Adrenal gland (tissue), 5 donors: ENCODE results near the gene ITGA11.

Source experiments
- POLR2A ChIP-seq, 2 donors: fragments of 450-650 bp; IDR thresholded peaks; one replicate each; pipeline ENCODE4 v1.6.1; 2017; ENCODE audit warnings: antibody characterized with exemption in 2 of 2, mild to moderate bottlenecking in 2 of 2, moderate library complexity in 1 of 2
- TF ChIP-seq, protein P1 (sequence below), 6 experiments: fragments of 450-650 bp in 4 of 6; fragments of 200-600 bp in 2 of 6; sonication (generic) in 1 of 6; IDR thresholded peaks; 1 replicate in 5 of 6; 2 replicates in 1 of 6; pipeline versions ENCODE4 v1.5.1 to v1.8.0; 2016 to 2021; ENCODE audit warnings: antibody characterized with exemption in 6 of 6, mild to moderate bottlenecking in 2 of 6, moderate library complexity in 1 of 6
- donor health status: DM: no; HTN: no; CAD: no.

DNA sequence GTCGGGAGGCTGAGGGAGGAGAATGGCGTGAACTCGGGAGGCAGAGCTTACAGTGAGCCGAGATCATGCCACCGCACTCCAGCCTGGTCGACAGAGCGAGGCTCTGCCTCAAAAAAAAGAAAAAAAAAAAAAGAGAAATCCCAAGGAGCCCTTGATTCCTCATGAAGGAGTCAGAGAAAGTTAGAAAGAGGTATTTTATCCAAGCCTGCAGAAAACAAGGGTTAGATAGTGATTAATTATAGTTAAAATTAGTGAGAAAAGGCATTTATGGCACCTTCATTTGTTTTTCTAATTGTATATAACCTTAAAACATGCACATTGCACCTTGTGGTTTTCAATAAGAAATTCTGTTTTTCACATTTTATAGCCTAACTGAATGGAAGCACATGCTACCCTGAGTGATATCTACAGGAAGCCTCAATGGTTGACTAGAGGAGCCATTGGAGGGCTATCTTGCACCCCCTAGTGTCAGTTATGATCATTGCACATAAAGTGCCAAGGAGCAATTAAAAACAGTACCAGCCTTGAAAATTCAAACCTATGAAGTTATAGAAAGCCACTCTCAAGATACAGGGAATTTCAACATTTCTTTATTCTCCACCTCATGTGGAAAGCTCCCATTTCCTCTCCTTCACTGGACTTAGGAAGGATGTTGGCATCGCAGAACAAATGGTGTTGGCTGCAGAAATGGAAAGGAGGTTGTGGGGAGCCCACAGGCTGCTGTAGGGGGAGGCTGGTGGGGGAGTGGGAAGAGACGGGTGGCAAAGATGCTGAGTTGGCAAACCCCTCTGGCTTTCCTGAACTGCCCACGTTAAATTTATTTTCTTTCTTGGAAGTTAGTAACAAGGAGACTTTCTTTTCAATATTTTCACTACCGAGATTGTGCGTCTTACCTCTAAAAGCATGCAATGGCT lies 48.5 kb downstream of the ITGA11 start:
- TF ChIP-seq, protein P1, sequence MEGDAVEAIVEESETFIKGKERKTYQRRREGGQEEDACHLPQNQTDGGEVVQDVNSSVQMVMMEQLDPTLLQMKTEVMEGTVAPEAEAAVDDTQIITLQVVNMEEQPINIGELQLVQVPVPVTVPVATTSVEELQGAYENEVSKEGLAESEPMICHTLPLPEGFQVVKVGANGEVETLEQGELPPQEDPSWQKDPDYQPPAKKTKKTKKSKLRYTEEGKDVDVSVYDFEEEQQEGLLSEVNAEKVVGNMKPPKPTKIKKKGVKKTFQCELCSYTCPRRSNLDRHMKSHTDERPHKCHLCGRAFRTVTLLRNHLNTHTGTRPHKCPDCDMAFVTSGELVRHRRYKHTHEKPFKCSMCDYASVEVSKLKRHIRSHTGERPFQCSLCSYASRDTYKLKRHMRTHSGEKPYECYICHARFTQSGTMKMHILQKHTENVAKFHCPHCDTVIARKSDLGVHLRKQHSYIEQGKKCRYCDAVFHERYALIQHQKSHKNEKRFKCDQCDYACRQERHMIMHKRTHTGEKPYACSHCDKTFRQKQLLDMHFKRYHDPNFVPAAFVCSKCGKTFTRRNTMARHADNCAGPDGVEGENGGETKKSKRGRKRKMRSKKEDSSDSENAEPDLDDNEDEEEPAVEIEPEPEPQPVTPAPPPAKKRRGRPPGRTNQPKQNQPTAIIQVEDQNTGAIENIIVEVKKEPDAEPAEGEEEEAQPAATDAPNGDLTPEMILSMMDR (IDR thresholded peaks at IDR 0.05), result peak; percentile 61 to 79 (median 72)
- no peak for TF ChIP-seq POLR2A (IDR thresholded peaks at IDR 0.05)
